DOHH2 (cell line): Measurements from ENCODE around the gene WDR73.
A peak's percentile ranks its signal among the peaks of the same experiment; 100 is the strongest.

Experiments
- H3F3A ChIP-seq: fragments of 200-600 bp; sonication (generic), shearing (Covaris generic); 2 replicates; pipeline ENCODE4 v1.6.0; 2016; ENCODE audit warnings: antibody characterized with exemption, mild to moderate bottlenecking; ENCODE audit not compliant: control insufficient read depth, insufficient read depth
- H3K27ac ChIP-seq: fragments of 200-600 bp; sonication (generic); 2 replicates; pipeline ENCODE4 v1.5.1; 2014; ENCODE audit warnings: low read depth, mild to moderate bottlenecking, low read length, moderate library complexity
- H3K27me3 ChIP-seq: fragments of 200-600 bp; sonication (generic); 2 replicates; pipeline ENCODE4 v1.6.1; 2014; ENCODE audit warnings: mild to moderate bottlenecking, low read length, mixed read lengths; ENCODE audit not compliant: control insufficient read depth
- H3K36me3 ChIP-seq: fragments of 200-600 bp; sonication (generic); 2 replicates; pipeline ENCODE4 v1.6.1; 2014; ENCODE audit warnings: mild to moderate bottlenecking, low read length, moderate library complexity, mixed read lengths; ENCODE audit not compliant: control insufficient read depth
- H3K4me1 ChIP-seq: fragments of 200-600 bp; sonication (generic); 2 replicates; pipeline ENCODE4 v1.6.1; 2014; ENCODE audit warnings: mild to moderate bottlenecking, low read length, mixed read lengths; ENCODE audit not compliant: control insufficient read depth
- H3K4me2 ChIP-seq: fragments of 200-600 bp; sonication (generic); 2 replicates; pipeline ENCODE4 v1.6.0; 2014; ENCODE audit warnings: mild to moderate bottlenecking, low read length, moderate library complexity
- H3K4me3 ChIP-seq: fragments of 200-600 bp; sonication (generic); 2 replicates; pipeline ENCODE4 v1.5.1; 2014; ENCODE audit warnings: mild to moderate bottlenecking, low read length, mixed read lengths
- H3K79me2 ChIP-seq: fragments of 200-600 bp; sonication (generic); 2 replicates; pipeline ENCODE4 v1.6.1; 2014; ENCODE audit warnings: mild to moderate bottlenecking, low read length, mixed read lengths; ENCODE audit not compliant: control insufficient read depth
- H3K9me2 ChIP-seq: fragments of 200-600 bp; sonication (generic); replicated peaks from 2 replicates; pipeline ENCODE4 v1.6.1; 2014; ENCODE audit warnings: mild to moderate bottlenecking, low read length, mixed read lengths; ENCODE audit not compliant: control insufficient read depth
- H3K9me3 ChIP-seq: fragments of 200-600 bp; sonication (generic); 2 replicates; pipeline ENCODE4 v1.6.1; 2014; ENCODE audit warnings: antibody characterized with exemption, low read length, mixed read lengths; ENCODE audit not compliant: control insufficient read depth, insufficient read depth
- H4K20me1 ChIP-seq: fragments of 200-600 bp; sonication (generic); 2 replicates; pipeline ENCODE4 v1.6.0; 2014; ENCODE audit warnings: low read depth, mild to moderate bottlenecking, antibody characterized with exemption, low read length, moderate library complexity; ENCODE audit not compliant: control insufficient read depth, insufficient read depth
- CTCF ChIP-seq: fragments of 200-600 bp; sonication (generic); IDR thresholded peaks from one replicate; pipeline ENCODE4 v1.5.1; 2014; ENCODE audit warnings: antibody characterized with exemption, mild to moderate bottlenecking, low read depth, low read length; ENCODE audit not compliant: poor library complexity, severe bottlenecking
- EZH2phosphoT487 ChIP-seq: fragments of 200-600 bp; sonication (generic); IDR thresholded peaks from 2 replicates; pipeline ENCODE4 v1.6.1; 2017; ENCODE audit warnings: borderline replicate concordance, mild to moderate bottlenecking, antibody characterized with exemption, low read length, moderate library complexity, mixed read lengths

Gene WDR73

GRCh38 chr15:84604826-84605553 lies 49.1 kb downstream of the WDR73 start:
- H4K20me1 ChIP-seq = no peaks in the 10 kb centered on the region
- peaks cover 38% of the 10 kb centered on the region for H3K4me1 ChIP-seq
- H3K36me3 ChIP-seq = peaks cover 30% of the 10 kb centered on the region
- peak overlapping the region; percentile 35 for H3K4me3 ChIP-seq
- TF ChIP-seq CTCF (no peak), EZH2phosphoT487 (no peak)
- peak overlapping the region; percentile 40 for H3K4me2 ChIP-seq
- peaks cover 6% of the 10 kb centered on the region for H3K79me2 ChIP-seq
- no peaks in the 10 kb centered on the region for H3K9me2 ChIP-seq
- H3K9me3 ChIP-seq = no peaks in the 10 kb centered on the region
- no peak overlapping the region for H3K27ac ChIP-seq
- no peaks in the 10 kb centered on the region for H3K27me3 ChIP-seq
- no peaks in the 10 kb centered on the region for H3F3A ChIP-seq

- H3K27ac ChIP-seq = no peak overlapping the region
These were observed 50.3 kb downstream of the WDR73 start for GRCh38 chr15:84603630-84604379.

DNA sequence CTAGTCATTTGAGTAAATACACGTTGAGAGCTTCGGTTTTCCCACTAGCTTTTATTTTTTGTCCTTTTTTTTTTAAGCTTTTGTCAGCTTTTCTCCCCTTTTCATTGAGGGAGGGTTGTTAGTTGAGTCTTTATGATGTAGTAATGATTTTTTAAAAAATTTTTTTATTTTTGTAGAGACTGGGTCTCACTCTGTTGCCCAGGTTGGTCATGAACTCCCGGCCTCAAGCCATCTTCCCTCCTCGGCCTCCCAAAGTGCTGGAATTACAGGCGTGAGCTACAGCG lies 52.6 kb downstream of the WDR73 start:
- no peaks in the 10 kb centered on the region for H4K20me1 ChIP-seq
- H3K9me2 ChIP-seq = no peaks in the 10 kb centered on the region
- H3K4me1 ChIP-seq = peaks cover 61% of the 10 kb centered on the region
- H3K4me2 ChIP-seq = peak overlapping the region; percentile 78
- no peaks in the 10 kb centered on the region for H3K9me3 ChIP-seq
- peaks cover 23% of the 10 kb centered on the region for H3K36me3 ChIP-seq
- no peaks in the 10 kb centered on the region for H3K27me3 ChIP-seq
- H3K27ac ChIP-seq = no peak overlapping the region
- TF ChIP-seq CTCF (no peak), EZH2phosphoT487 (no peak)
- peak overlapping the region; percentile 94 for H3K4me3 ChIP-seq
- 0 out of 2 replicates have a peak, but pooled peaks cover 2% of the 10 kb centered on the region for H3F3A ChIP-seq
- H3K79me2 ChIP-seq = peaks cover 6% of the 10 kb centered on the region

More at GRCh38 chr15:84603630-84604379, 50.3 kb downstream of the WDR73 start:
- H3K4me1 ChIP-seq = peaks cover 49% of the 10 kb centered on the region
- H3K4me3 ChIP-seq = no peak overlapping the region
- H4K20me1 ChIP-seq = no peaks in the 10 kb centered on the region
- 0 out of 2 replicates have a peak, but pooled peaks cover 2% of the 10 kb centered on the region for H3F3A ChIP-seq
- no peaks in the 10 kb centered on the region for H3K27me3 ChIP-seq
- no peaks in the 10 kb centered on the region for H3K9me2 ChIP-seq
- peaks cover 6% of the 10 kb centered on the region for H3K79me2 ChIP-seq
- H3K9me3 ChIP-seq = no peaks in the 10 kb centered on the region
- peaks cover 30% of the 10 kb centered on the region for H3K36me3 ChIP-seq
- no peak for TF ChIP-seq CTCF
- TF ChIP-seq EZH2phosphoT487 = no peak
- H3K4me2 ChIP-seq = no peak overlapping the region
